ENCODE measurements around the gene GRIN2A. TPM values are rescaled to one million over a fixed set of nuclear protein-coding genes. Genes with fewer than 3 reads are reported as not detected.
A peak's percentile ranks its signal among the peaks of the same experiment; 100 is the strongest.

GRIN2A gene
- total and polyA plus RNA-seq, 2 donors (not counting 1 experiment from before 2014, with no cell fraction given), result 0.44 TPM; not detected in 1

GRCh38 chr16:10039220-10040096, 142.8 kb downstream of the GRIN2A start:
- DNase-seq (peak; percentile 14), ATAC-seq (ENCODE audit: low read depth) (no peak)
- Mint-ChIP-seq H3K4me1 (peaks cover 5% of the 10 kb centered on the region), H3K27ac (no peak overlapping the region), H3K27me3 (peaks cover 17% of the 10 kb centered on the region), H3K4me3 (peak overlapping the region; percentile 18), H3K9me3 (ENCODE audit: insufficient read depth) (no peaks in the 10 kb centered on the region)
- peak overlapping the region in 1 of 5 experiments; percentile 1 for H3K4me3 ChIP-seq (ENCODE audit: control extremely low read depth in 1 of 5, extremely low read depth in 1 of 5, insufficient read depth in 1 of 5, low read depth in 2 of 5, low read length in 4 of 5)
- peak overlapping the region; percentile 42 for H2AFZ ChIP-seq (ENCODE audit: insufficient read depth, low read depth, low read length, poor library complexity, severe bottlenecking)
- H3K27me3 ChIP-seq (replicated peaks in 1 of 4; ENCODE audit: control extremely low read depth in 1 of 4, control insufficient read depth in 3 of 4, insufficient read depth in 4 of 4, low read length in 3 of 4), result peaks cover 0 to 18% (median 10%) of the 10 kb centered on the region in 4 experiments
- H3K27ac ChIP-seq (ENCODE audit: low read length in 2 of 2), result no peak overlapping the region
- no peaks in the 10 kb centered on the region for H4K20me1 ChIP-seq (ENCODE audit: control insufficient read depth, insufficient read depth, low read length, poor library complexity, severe bottlenecking)
- intact Hi-C loops (cut with micrococcal nuclease), result no loop called here
- POLR2A ChIA-PET, result no interaction called here
- peaks cover 8 to 9% of the 10 kb centered on the region in 2 donors for H3K4me1 ChIP-seq (ENCODE audit: control insufficient read depth in 2 of 2, insufficient read depth in 2 of 2, low read length in 2 of 2)
- H3K9me3 ChIP-seq (ENCODE audit: control extremely low read depth in 1 of 3, control insufficient read depth in 2 of 3, insufficient read depth in 1 of 3, low read length in 2 of 3), result peaks cover 0 to 11% (median 0%) of the 10 kb centered on the region in 3 donors
- TF ChIP-seq, protein P1, sequence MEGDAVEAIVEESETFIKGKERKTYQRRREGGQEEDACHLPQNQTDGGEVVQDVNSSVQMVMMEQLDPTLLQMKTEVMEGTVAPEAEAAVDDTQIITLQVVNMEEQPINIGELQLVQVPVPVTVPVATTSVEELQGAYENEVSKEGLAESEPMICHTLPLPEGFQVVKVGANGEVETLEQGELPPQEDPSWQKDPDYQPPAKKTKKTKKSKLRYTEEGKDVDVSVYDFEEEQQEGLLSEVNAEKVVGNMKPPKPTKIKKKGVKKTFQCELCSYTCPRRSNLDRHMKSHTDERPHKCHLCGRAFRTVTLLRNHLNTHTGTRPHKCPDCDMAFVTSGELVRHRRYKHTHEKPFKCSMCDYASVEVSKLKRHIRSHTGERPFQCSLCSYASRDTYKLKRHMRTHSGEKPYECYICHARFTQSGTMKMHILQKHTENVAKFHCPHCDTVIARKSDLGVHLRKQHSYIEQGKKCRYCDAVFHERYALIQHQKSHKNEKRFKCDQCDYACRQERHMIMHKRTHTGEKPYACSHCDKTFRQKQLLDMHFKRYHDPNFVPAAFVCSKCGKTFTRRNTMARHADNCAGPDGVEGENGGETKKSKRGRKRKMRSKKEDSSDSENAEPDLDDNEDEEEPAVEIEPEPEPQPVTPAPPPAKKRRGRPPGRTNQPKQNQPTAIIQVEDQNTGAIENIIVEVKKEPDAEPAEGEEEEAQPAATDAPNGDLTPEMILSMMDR (IDR thresholded peaks at IDR 0.05), result no peak
- TF ChIP-seq EZH2 (IDR thresholded peaks at IDR 0.05; ENCODE audit: borderline replicate concordance, insufficient read depth, low read depth, low read length, poor library complexity, severe bottlenecking), result no peak
- H3K9ac ChIP-seq (ENCODE audit: low read length), result no peak overlapping the region
- WGBS (ENCODE audit: insufficient coverage), result 21% methylated on average over 16 of the region's 28 CpGs
- H3K36me3 ChIP-seq (replicated peaks in 1 of 2; ENCODE audit: control extremely low read depth in 1 of 2, control insufficient read depth in 1 of 2, extremely low read depth in 1 of 2, insufficient read depth in 2 of 2, low read length in 1 of 2), result no peaks in the 10 kb centered on the region
- H3K4me2 ChIP-seq (replicated peaks; ENCODE audit: low read depth, low read length, poor library complexity, severe bottlenecking), result peak overlapping the region; percentile 38
- CTCF ChIA-PET, result no interaction called here
- no peaks in the 10 kb centered on the region for H3K79me2 ChIP-seq (ENCODE audit: control insufficient read depth, insufficient read depth, low read length)

GRCh38 chr16:10037751-10038150, 144.5 kb downstream of the GRIN2A start:
- Histone ChIP-seq H3K4me1 (ENCODE audit: control insufficient read depth in 2 of 2, insufficient read depth in 2 of 2, low read length in 2 of 2) (peaks cover 8 to 9% of the 10 kb centered on the region in 2 donors), H2AFZ (ENCODE audit: insufficient read depth, low read depth, low read length, poor library complexity, severe bottlenecking) (no peak overlapping the region), H3K27me3 (replicated peaks in 1 of 4; ENCODE audit: control extremely low read depth in 1 of 4, control insufficient read depth in 3 of 4, insufficient read depth in 4 of 4, low read length in 3 of 4) (peaks cover 0 to 18% (median 10%) of the 10 kb centered on the region in 4 experiments), H3K79me2 (ENCODE audit: control insufficient read depth, insufficient read depth, low read length) (no peaks in the 10 kb centered on the region), H3K27ac (ENCODE audit: low read length in 2 of 2) (no peak overlapping the region), H3K36me3 (replicated peaks in 1 of 2; ENCODE audit: control extremely low read depth in 1 of 2, control insufficient read depth in 1 of 2, extremely low read depth in 1 of 2, insufficient read depth in 2 of 2, low read length in 1 of 2) (no peaks in the 10 kb centered on the region), H3K9me3 (ENCODE audit: control extremely low read depth in 1 of 3, control insufficient read depth in 2 of 3, insufficient read depth in 1 of 3, low read length in 2 of 3) (peaks cover 0 to 11% (median 0%) of the 10 kb centered on the region in 3 donors), H3K4me3 (ENCODE audit: control extremely low read depth in 1 of 5, extremely low read depth in 1 of 5, insufficient read depth in 1 of 5, low read depth in 2 of 5, low read length in 4 of 5) (no peak overlapping the region), H4K20me1 (ENCODE audit: control insufficient read depth, insufficient read depth, low read length, poor library complexity, severe bottlenecking) (no peaks in the 10 kb centered on the region), H3K4me2 (replicated peaks; ENCODE audit: low read depth, low read length, poor library complexity, severe bottlenecking) (no peak overlapping the region), H3K9ac (ENCODE audit: low read length) (no peak overlapping the region)
- no peak for TF ChIP-seq EZH2 (IDR thresholded peaks at IDR 0.05; ENCODE audit: borderline replicate concordance, insufficient read depth, low read depth, low read length, poor library complexity, severe bottlenecking)
- TF ChIP-seq, protein P1 (IDR thresholded peaks at IDR 0.05), result no peak
- CTCF ChIA-PET, result no interaction called here
- H3K27ac Mint-ChIP-seq, result no peak overlapping the region
- WGBS (ENCODE audit: insufficient coverage), result 96% methylated on average over 4 of the region's 4 CpGs
- intact Hi-C loops (cut with micrococcal nuclease), result no loop called here
- POLR2A ChIA-PET, result no interaction called here
- ATAC-seq (ENCODE audit: low read depth) (no peak), DNase-seq (no peak)
- H3K9me3 Mint-ChIP-seq (ENCODE audit: insufficient read depth), result no peaks in the 10 kb centered on the region
- H3K4me3 Mint-ChIP-seq, result no peak overlapping the region
- H3K27me3 Mint-ChIP-seq, result peaks cover 17% of the 10 kb centered on the region
- peaks cover 5% of the 10 kb centered on the region for H3K4me1 Mint-ChIP-seq
